HepG2 (cell line): Measurements from ENCODE around the gene LMNA. TPM values are rescaled to one million over a fixed set of nuclear protein-coding genes. Genes with fewer than 3 reads are reported as not detected.

Experiments used
- ARID3A ChIP-seq: IDR thresholded peaks from 2 replicates; pipeline ENCODE4 v1.6.1; 2012; ENCODE audit warnings: low read depth, low read length, improper control_type of control experiment
- DMAP1 ChIP-seq: IDR thresholded peaks from 2 replicates; pipeline ENCODE4 v1.6.1; 2016
- DRAP1 ChIP-seq: IDR thresholded peaks from 2 replicates; pipeline ENCODE4 v1.6.1; 2016; ENCODE audit warnings: missing genetic modification reagents, missing compliant biosample characterization
- FOXP1 ChIP-seq, 2 experiments: fragments of 450-650 bp in 1 of 2; IDR thresholded peaks; 2 replicates each; pipeline ENCODE4 v1.6.1; 2017 to 2018; ENCODE audit warnings: antibody characterized with exemption in 1 of 2
- HBP1 ChIP-seq: IDR thresholded peaks from 2 replicates; pipeline ENCODE4 v1.6.1; 2016; ENCODE audit warnings: low read depth, control low read depth
- HDAC6 ChIP-seq: fragments of 200-600 bp; sonication (generic); IDR thresholded peaks from 2 replicates; pipeline ENCODE4 v1.7.0; 2017; ENCODE audit warnings: mild to moderate bottlenecking, antibody characterized with exemption, low read length, low read depth
- NFKBIZ ChIP-seq: IDR thresholded peaks from 2 replicates; pipeline ENCODE4 v1.6.1; 2018; ENCODE audit warnings: missing genetic modification reagents, missing compliant biosample characterization
- NR3C1 ChIP-seq: sonication (generic); formaldehyde crosslinking; IDR thresholded peaks from 2 replicates; pipeline ENCODE4 v1.4.0; 2020; ENCODE audit warnings: missing genetic modification reagents
- PAF1 ChIP-seq: IDR thresholded peaks from 2 replicates; pipeline ENCODE4 v1.6.1; 2016; ENCODE audit warnings: missing genetic modification reagents, missing compliant biosample characterization
- RFX1 ChIP-seq: fragments of 450-650 bp; IDR thresholded peaks from 2 replicates; pipeline ENCODE4 v1.6.1; 2017
- ZKSCAN8 ChIP-seq: IDR thresholded peaks from 2 replicates; pipeline ENCODE4 v1.6.1; 2016; ENCODE audit warnings: borderline replicate concordance, missing genetic modification reagents, missing compliant biosample characterization
- ZNF329 ChIP-seq: sonication (generic); formaldehyde crosslinking; IDR thresholded peaks from 2 replicates; pipeline ENCODE4 v1.9.0; 2021; ENCODE audit warnings: low read depth, mild to moderate bottlenecking, missing genetic modification reagents
- ZNF460 ChIP-seq: sonication (generic); formaldehyde crosslinking; IDR thresholded peaks from 2 replicates; pipeline ENCODE4 v1.5.1; 2020; ENCODE audit warnings: missing genetic modification reagents, mild to moderate bottlenecking, borderline replicate concordance
- ZSCAN30 ChIP-seq: sonication (generic); formaldehyde crosslinking; IDR thresholded peaks from 2 replicates; pipeline ENCODE4 v1.5.0; 2020; ENCODE audit warnings: mild to moderate bottlenecking, missing genetic modification reagents
- polyA plus RNA-seq, 8 experiments: library from polyadenylated mRNA; depleted of rRNA in 3 of 8; stranded (reverse) in 7 of 8; unstranded in 1 of 8; fragments of >200 nt; fragmentation: Illumina TruSeq in 4 of 8; extraction: Trizol in 4 of 8; gene quantifications; 2 replicates each; pipeline versions ENCODE4 v1.2.1 to v1.2.3, GENCODE V29; 2011 to 2016; ENCODE audit warnings: low read depth in 4 of 8, missing spikeins in 1 of 8, mixed read lengths in 1 of 8; ENCODE audit not compliant: insufficient read depth in 1 of 8
- total RNA-seq, 5 experiments: library from RNA; depleted of rRNA; stranded (reverse); fragments of >200 nt; fragmentation: Illumina TruSeq; extraction: Trizol; gene quantifications; 2 replicates each; pipeline ENCODE4 v1.2.3, GENCODE V29; 2016; ENCODE audit warnings: low read depth in 1 of 5
- TF ChIP-seq, protein P1 (sequence below): sonication (generic); formaldehyde crosslinking; IDR thresholded peaks from one replicate; pipeline ENCODE4 v1.5.1; 2020; ENCODE audit warnings: mild to moderate bottlenecking, missing genetic modification reagents; ENCODE audit errors: not compliant biosample characterization
- TF ChIP-seq, protein P2 (sequence below): sonication (generic); formaldehyde crosslinking; conservative IDR thresholded peaks from 2 replicates; pipeline ENCODE4 v1.8.1; 2023; ENCODE audit warnings: missing genetic modification reagents
- TF ChIP-seq, protein P3 (sequence below): IDR thresholded peaks from 2 replicates; pipeline ENCODE4 v1.6.1; 2016; ENCODE audit warnings: low read depth, borderline replicate concordance

LMNA gene
- total and polyA plus RNA-seq, 2 of the 13 experiments (the other 11 are each of a cell fraction or from before 2014, with no cell fraction given), result 107 to 225 TPM

GRCh38 chr1:156114919-156115513, 505 bp downstream of the LMNA start (continued):
- TF ChIP-seq, protein P1, sequence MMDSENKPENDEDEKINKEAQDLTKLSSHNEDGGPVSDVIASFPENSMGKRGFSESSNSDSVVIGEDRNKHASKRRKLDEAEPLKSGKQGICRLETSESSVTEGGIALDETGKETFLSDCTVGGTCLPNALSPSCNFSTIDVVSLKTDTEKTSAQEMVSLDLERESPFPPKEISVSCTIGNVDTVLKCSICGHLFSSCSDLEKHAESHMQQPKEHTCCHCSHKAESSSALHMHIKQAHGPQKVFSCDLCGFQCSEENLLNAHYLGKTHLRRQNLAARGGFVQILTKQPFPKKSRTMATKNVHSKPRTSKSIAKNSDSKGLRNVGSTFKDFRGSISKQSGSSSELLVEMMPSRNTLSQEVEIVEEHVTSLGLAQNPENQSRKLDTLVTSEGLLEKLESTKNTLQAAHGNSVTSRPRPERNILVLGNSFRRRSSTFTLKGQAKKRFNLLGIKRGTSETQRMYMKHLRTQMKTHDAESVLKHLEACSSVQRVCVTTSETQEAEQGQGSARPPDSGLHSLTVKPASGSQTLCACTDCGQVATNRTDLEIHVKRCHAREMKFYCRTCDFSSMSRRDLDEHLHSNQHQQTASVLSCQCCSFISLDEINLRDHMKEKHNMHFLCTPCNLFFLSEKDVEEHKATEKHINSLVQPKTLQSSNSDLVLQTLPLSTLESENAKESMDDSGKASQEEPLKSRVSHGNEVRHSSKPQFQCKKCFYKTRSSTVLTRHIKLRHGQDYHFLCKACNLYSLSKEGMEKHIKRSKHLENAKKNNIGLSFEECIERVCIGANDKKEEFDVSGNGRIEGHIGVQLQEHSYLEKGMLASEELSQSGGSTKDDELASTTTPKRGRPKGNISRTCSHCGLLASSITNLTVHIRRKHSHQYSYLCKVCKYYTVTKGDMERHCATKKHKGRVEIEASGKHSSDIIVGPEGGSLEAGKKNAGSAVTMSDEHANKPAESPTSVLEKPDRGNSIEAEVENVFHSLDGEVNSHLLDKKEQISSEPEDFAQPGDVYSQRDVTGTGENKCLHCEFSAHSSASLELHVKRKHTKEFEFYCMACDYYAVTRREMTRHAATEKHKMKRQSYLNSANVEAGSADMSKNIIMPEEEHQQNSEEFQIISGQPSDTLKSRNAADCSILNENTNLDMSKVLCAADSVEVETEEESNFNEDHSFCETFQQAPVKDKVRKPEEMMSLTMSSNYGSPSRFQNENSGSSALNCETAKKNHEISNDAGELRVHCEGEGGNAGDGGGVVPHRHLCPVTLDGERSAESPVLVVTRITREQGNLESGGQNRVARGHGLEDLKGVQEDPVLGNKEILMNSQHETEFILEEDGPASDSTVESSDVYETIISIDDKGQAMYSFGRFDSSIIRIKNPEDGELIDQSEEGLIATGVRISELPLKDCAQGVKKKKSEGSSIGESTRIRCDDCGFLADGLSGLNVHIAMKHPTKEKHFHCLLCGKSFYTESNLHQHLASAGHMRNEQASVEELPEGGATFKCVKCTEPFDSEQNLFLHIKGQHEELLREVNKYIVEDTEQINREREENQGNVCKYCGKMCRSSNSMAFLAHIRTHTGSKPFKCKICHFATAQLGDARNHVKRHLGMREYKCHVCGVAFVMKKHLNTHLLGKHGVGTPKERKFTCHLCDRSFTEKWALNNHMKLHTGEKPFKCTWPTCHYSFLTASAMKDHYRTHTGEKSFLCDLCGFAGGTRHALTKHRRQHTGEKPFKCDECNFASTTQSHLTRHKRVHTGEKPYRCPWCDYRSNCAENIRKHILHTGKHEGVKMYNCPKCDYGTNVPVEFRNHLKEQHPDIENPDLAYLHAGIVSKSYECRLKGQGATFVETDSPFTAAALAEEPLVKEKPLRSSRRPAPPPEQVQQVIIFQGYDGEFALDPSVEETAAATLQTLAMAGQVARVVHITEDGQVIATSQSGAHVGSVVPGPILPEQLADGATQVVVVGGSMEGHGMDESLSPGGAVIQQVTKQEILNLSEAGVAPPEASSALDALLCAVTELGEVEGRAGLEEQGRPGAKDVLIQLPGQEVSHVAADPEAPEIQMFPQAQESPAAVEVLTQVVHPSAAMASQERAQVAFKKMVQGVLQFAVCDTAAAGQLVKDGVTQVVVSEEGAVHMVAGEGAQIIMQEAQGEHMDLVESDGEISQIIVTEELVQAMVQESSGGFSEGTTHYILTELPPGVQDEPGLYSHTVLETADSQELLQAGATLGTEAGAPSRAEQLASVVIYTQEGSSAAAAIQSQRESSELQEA (CRISPR knock-in tag), result peak; percentile 16
- TF ChIP-seq NFKBIZ (CRISPR knock-in tag) (peak; percentile 65; the same call in 1 of the 2 replicates), ZSCAN30 (no peak), ZNF460 (CRISPR knock-in tag) (no peak), DRAP1 (CRISPR knock-in tag) (peak; percentile 29; the same call in 1 of the 2 replicates), HBP1 (CRISPR knock-in tag) (no peak), DMAP1 (CRISPR knock-in tag) (no peak), ARID3A (no peak), RFX1 (no peak), PAF1 (CRISPR knock-in tag) (no peak), NR3C1 (CRISPR knock-in tag) (no peak), ZKSCAN8 (CRISPR knock-in tag) (no peak), ZNF329 (CRISPR knock-in tag) (no peak; the same call in 1 of the 2 replicates), FOXP1 (IDR thresholded peaks at IDR 0.05) (no peak), FOXP1 (CRISPR knock-in tag; IDR thresholded peaks at IDR 0.05) (no peak), HDAC6 (no peak)
- TF ChIP-seq, protein P2, sequence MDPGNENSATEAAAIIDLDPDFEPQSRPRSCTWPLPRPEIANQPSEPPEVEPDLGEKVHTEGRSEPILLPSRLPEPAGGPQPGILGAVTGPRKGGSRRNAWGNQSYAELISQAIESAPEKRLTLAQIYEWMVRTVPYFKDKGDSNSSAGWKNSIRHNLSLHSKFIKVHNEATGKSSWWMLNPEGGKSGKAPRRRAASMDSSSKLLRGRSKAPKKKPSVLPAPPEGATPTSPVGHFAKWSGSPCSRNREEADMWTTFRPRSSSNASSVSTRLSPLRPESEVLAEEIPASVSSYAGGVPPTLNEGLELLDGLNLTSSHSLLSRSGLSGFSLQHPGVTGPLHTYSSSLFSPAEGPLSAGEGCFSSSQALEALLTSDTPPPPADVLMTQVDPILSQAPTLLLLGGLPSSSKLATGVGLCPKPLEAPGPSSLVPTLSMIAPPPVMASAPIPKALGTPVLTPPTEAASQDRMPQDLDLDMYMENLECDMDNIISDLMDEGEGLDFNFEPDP (CRISPR knock-in tag), result no peak
- TF ChIP-seq, protein P3, sequence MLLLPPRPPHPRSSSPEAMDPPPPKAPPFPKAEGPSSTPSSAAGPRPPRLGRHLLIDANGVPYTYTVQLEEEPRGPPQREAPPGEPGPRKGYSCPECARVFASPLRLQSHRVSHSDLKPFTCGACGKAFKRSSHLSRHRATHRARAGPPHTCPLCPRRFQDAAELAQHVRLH (CRISPR knock-in tag), result no peak
